ENCODE data around the gene NLGN1.

GRCh38 chr3:174208161-174208560 is 810.6 kb downstream of the NLGN1 start:
- TF ChIP-seq ZNF384 (IDR thresholded peaks at IDR 0.05) = no peak
- TF ChIP-seq ARNT (IDR thresholded peaks at IDR 0.05) = no peak
